ENCODE measurements around the gene CLPX.
"Not testable (repeated sequence)": the region's sequence is repeated elsewhere in the genome, so short reads cannot be mapped to it uniquely, and the experiment has no call there.

CLPX gene

DNA sequence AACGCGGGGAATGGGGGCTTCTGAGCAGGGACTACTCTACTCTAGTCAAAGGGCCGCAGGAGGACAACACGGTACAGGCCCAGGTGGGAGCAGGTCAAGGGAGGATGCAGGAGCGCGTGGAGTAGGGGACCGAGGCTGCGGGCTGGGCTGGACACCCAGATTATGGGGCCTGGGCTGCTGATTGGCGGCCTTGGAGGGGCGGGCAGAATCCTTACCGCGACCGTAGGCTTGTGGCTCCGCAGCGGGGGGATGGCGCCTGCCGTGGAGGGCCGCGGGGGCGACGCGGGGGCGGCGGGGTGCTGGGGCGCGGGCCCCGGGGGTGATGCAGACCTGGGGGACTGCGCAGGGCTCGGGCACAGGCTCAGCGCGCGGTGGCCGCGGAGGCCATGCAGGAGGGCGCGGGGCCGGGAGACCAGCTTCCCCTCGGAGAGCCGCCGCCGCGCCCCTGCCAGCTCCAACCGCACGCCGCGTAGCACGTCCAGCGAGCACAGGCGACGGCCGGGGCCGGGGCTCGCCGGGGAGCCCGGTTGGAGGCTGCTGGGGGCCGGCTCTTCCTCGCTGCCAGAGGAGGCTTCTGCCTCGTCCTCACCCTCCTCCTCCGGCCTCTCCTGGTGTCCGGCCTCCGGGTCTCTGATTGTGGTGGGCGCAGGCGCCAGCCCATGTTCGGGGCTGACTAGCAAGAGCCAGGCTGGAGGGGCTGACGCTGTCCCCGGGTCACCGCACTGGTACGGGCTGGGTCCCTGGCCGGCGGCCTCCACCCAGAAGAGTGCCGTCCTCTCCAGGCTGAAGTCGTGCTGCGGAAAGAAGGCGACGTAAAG lies 83.0 kb downstream of the CLPX start:
- no peak for DNase-seq (ENCODE audit: low spot score)

DNA sequence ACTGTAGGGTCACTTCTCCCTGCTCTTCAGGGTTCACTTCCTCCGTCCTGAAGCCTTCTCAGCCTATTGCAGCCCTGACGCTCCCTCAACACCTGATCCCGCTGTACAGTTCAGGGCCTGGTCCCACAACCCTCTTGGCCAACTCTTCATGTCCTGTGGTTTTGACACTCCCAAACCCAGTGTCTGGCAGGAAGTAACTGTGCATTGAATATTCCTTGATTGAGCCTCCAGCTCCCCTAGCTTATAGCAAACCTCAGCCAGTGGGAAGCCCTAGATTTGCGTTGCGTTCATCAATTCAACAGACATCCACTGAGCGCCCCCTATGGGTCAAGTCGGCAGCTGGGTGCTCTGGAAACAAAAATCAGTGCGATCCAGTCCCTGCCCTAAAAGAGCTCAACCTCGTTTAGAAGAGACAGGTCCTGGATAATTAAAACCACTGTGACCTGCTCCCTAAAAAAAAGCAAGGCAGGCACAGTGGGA lies 83.7 kb downstream of the CLPX start:
- DNase-seq (ENCODE audit: low spot score): no peak

DNA sequence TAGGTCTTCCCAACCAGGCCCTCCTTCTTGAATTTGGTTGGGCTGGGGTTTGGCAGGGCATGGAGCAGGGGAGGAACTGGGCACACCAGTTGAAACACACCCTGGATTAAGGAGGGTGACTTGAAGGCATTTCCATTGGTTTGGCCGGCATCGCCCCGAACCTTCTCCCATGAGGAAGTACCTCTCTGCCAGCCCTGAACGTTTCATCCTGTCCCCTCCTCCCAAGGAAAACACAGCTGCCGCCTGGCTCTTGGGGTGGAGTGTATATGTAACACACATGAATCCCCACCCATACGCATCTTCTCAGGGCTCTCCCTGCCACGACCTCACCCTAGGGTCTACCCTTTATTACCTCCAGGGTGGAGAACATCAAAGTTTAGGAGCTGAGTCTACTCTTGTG lies 84.7 kb downstream of the CLPX start:
- DNase-seq (ENCODE audit: low spot score): no peak

DNA sequence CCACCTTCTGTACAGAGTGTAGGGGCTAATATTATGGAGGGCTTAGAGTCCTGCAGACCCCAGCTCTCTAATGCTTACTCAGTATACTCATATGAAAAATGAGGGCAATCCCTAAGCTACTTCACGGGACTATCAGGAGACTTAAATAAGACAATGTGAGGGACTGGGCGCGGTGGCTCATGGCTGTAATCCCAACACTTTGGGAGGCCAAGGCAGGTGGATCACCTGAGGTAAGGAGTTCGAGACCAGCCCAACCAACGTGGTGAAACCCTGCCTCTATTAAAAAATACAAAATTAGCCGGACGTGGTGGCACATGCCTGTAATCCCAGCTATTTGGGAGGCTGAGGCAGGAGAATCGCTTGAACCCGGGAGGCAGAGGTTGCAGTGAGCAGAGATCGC lies 85.3 kb downstream of the CLPX start:
- DNase-seq (ENCODE audit: low spot score): not testable (repeated sequence)

DNA sequence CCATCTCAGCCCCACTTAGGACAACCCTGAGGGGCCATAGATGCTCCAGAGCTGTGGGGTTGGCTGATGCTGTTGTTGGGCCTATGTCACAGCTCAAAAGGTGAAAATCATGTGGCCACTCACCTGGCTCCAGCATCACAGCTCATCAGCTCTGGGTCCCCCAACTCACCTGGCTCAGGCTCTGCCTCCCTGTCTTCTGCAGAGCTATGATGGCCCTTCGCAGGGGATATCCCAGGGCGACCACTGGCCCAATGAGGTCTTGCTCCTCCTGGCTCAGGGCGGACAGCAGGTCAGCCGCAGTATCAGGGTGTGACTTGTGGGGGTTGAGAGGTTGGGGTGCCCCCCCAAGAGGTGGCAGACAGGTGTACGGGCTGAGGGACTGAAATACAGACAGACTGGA lies 85.8 kb downstream of the CLPX start:
- DNase-seq (ENCODE audit: low spot score): no peak

Data from left forelimb (tissue), 1 donor.